SJCRH30 (cell line): ENCODE results near the gene NKAP. TPM values are rescaled to one million over a fixed set of nuclear protein-coding genes. Genes with fewer than 3 reads are reported as not detected.
"Not testable (repeated sequence)": the region's sequence is repeated elsewhere in the genome, so short reads cannot be mapped to it uniquely, and the experiment has no call there.

Source experiments
- DNase-seq, 2 experiments: peaks; one replicate each; pipeline ENCODE4 v3.0.0-alpha.2; 2015 to 2020
- H3K27ac ChIP-seq: fragments of 250-450 bp; sonication (Bioruptor Pico); 2 replicates; pipeline ENCODE4 v1.5.1; 2020; ENCODE audit warnings: mild to moderate bottlenecking, moderate library complexity
- H3K27me3 ChIP-seq: fragments of 250-450 bp; sonication (Bioruptor Pico); 2 replicates; pipeline ENCODE4 v1.5.1; 2020; ENCODE audit warnings: mild to moderate bottlenecking, moderate library complexity
- H3K36me3 ChIP-seq: fragments of 250-450 bp; sonication (Bioruptor Pico); 2 replicates; pipeline ENCODE4 v1.5.1; 2020; ENCODE audit warnings: mild to moderate bottlenecking, moderate library complexity
- H3K4me1 ChIP-seq: fragments of 250-450 bp; sonication (Bioruptor Pico); 2 replicates; pipeline ENCODE4 v1.5.1; 2020; ENCODE audit warnings: mild to moderate bottlenecking, moderate library complexity
- H3K4me3 ChIP-seq: fragments of 250-450 bp; sonication (Bioruptor Pico); 2 replicates; pipeline ENCODE4 v1.5.1; 2020; ENCODE audit warnings: mild to moderate bottlenecking, moderate library complexity
- H3K9me3 ChIP-seq: fragments of 250-450 bp; sonication (Bioruptor Pico); replicated peaks from 2 replicates; pipeline ENCODE4 v1.5.1; 2020; ENCODE audit warnings: mild to moderate bottlenecking, moderate library complexity
- total RNA-seq: library from RNA; depleted of rRNA; stranded (reverse); fragments of >200 nt; shearing (Covaris generic); gene quantifications from 2 replicates; pipeline ENCODE4 v1.2.3, GENCODE V29; 2014; rRNA removed

NKAP gene
- total RNA-seq, result 14.2 and 15.3 TPM in 2 replicates

DNA sequence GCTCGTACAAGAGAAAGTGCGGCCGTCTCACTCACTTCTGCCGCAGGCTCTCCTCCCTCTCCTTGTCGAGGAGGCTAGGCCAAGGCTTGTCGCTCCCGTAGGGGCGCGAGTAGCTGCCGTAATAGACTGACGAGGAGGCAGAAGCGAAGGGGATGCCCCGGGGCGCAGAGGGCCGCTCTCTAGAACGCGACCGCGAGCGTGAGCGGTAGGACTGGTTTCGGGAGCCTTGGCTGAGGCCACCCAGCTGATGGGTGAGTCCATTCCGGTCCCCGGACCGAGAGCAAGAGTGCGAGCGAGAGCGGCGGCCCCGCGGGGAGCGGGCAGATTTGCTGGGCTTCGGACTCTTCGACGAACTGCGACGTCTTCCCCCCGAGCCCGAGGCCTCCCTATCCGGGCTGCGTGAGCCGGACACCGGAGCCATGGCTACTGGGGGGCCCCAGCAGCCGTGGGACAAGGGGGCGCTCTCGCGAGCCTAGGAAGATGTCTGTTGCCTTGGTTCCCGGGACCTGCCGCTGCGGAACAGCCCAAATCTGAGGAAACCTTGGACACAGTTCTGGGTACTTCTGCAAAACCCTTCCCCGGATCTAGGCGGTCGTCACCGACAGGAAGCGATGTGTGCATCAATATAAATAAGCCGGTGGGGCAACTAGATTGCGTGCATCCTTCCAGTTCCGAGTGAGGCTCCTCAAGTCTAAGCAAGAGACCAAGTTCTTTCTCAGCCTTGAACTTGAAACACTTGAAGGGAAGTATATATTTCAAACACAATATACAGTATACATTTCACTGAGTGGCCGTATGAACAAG, at the start of gene NKAP:
NKAP (minus strand) TSS at position 567 of the 804 bp plus-strand sequence; CDS start at position 421, 146 bp downstream.
- no peaks in the 10 kb centered on the region; the same call in 1 of the 2 replicates for H3K4me1 ChIP-seq
- peak; percentile 94 to 98 for DNase-seq
- no peaks in the 10 kb centered on the region for H3K9me3 ChIP-seq
- H3K4me3 ChIP-seq, result peak within 1 kb of the TSS; percentile 86
- H3K36me3 ChIP-seq, result no peaks in the 10 kb centered on the region
- 0 out of 2 replicates have a peak, but pooled peaks cover under 1% of the 10 kb centered on the region for H3K27me3 ChIP-seq
- peak within 1 kb of the TSS; percentile 70 for H3K27ac ChIP-seq

DNA sequence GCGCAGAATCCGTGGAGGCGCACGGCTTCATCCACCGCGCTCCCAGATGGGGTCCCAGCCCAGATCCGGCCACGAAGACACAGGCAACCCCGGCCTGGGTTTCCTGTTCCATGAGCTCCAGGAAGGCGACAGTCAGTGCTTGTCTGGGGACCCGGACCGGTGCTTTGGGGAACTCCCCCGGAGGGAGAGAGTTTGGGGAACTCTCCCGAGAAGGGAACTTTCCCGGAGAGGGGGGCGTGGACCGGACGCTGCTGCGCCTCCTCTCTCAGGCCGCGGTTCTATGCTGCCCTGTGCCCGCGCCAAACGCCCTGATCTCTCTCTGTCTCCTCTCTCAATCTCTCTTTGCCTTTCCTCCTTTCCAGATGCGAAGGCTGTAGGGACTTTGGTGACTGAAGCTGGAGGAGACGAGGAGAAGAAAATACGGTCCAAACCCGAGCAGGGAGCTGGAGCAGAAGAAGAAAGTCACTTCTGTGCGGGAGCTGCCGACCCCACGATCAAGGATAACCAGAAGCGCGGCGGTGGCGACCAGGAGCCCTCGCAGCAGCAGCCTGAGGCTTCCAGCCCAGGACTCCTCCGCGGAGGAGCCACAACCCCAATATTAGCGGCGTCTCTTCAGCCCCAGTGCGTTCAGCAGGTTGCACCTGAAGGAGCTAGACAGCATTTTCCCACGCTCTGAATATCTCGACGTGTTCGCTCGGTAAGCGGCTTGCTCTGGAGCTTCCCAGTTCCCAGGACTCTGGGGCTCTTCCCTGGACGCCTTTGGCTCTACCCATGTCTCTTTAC, 47.6 kb upstream of the NKAP start:
- no peaks in the 10 kb centered on the region for H3K9me3 ChIP-seq
- H3K36me3 ChIP-seq, result no peaks in the 10 kb centered on the region
- H3K4me1 ChIP-seq, result no peaks in the 10 kb centered on the region
- H3K27ac ChIP-seq, result no peak overlapping the region
- H3K4me3 ChIP-seq, result no peak overlapping the region
- H3K27me3 ChIP-seq, result peaks cover 9% of the 10 kb centered on the region; the same call in 1 of the 2 replicates
- DNase-seq, result no peak

DNA sequence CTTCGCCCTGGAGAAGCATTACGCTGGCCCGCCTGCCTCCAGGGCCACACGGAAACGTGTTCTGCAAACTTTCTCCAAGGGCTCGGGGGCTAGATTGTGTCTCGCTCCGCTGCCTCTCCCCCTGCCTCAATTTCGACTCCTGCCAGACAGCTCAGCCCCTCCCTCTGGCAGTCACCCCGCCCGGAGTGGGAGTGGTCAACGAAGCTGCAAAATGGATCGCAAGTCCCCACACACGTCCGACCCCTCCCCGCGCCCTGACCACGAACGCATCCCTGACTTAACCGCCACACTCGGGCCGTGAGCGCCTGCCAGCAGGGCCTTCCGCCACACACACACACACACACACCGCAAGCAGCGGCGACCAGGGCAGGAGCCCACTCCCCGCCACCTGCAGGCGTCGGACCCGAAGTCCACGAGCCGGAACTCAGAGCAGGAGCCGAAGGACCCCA, 47.0 kb upstream of the NKAP start:
- Histone ChIP-seq H3K9me3 (no peaks in the 10 kb centered on the region), H3K4me1 (no peaks in the 10 kb centered on the region), H3K4me3 (no peak overlapping the region), H3K36me3 (no peaks in the 10 kb centered on the region), H3K27me3 (peaks cover 9% of the 10 kb centered on the region; the same call in 1 of the 2 replicates), H3K27ac (no peak overlapping the region)
- no peak for DNase-seq

DNA sequence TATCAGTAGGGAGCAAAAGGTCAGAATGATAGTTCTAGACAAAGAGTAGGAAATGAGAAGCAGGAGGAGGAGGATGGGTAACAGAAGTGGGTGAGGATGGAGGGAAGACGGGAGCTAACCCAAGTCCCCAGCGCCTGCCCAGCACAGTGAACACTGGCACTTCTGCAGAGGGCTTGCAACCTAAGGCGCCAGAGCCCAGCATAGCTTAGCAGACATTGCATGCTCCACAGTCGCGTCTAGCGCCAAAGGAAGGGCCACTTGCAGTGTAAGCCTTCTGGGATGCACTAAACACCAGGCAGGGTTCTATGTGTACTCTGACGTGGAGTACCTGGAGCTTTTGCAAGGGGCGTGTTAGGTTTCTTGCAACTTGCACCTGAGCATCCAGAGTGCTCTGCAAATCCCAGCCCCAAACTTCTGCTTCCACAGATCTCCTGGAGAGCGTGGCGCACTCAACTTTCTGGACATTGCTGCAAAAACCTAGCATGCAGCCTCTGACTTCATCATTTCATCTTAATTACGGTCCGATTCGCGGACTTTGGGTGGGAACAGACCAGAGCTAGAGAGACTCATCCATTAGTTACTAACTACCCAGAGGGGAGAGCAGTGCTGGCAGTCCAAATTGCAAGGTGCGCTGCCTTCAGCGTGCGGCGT, 46.5 kb upstream of the NKAP start:
- H3K27me3 ChIP-seq, result peaks cover 9% of the 10 kb centered on the region; the same call in 1 of the 2 replicates

DNA sequence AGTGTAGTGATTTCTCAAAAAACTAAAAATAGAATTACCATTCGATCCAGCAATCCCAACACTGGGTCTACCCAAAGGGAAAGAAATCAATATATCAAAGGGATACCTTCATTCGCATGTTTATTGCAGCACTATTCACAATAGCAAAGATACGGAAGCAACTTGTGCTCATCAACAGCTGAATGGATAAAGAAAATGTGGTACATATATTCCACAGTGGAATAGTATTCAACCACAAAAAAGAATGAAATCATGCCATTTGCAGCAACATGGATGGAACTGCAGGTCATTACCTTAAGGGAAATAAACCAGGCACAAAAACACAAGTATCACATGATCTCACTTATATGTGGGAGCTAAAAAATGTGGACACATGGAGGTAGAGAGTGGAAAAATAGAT, 42.7 kb upstream of the NKAP start:
- peaks cover 9% of the 10 kb centered on the region for H3K4me1 ChIP-seq
- no peak overlapping the region for H3K27ac ChIP-seq
- no peaks in the 10 kb centered on the region for H3K36me3 ChIP-seq
- no peak overlapping the region for H3K4me3 ChIP-seq
- no peaks in the 10 kb centered on the region for H3K9me3 ChIP-seq
- DNase-seq, result no peak
- H3K27me3 ChIP-seq, result no peaks in the 10 kb centered on the region

More for the DNA sequence above, 46.5 kb upstream of the NKAP start:
- H3K4me3 ChIP-seq, result no peak overlapping the region
- no peaks in the 10 kb centered on the region for H3K9me3 ChIP-seq
- H3K36me3 ChIP-seq, result no peaks in the 10 kb centered on the region
- H3K27ac ChIP-seq, result no peak overlapping the region
- H3K4me1 ChIP-seq, result no peaks in the 10 kb centered on the region
- DNase-seq, result no peak

- H3K27me3 ChIP-seq, result no peaks in the 10 kb centered on the region
- H3K4me3 ChIP-seq, result no peak overlapping the region
- H3K4me1 ChIP-seq, result peaks cover 9% of the 10 kb centered on the region
- no peaks in the 10 kb centered on the region for H3K36me3 ChIP-seq
- DNase-seq, result peak in 1 of 2 experiments; percentile 47
- H3K27ac ChIP-seq, result no peak overlapping the region
- no peaks in the 10 kb centered on the region for H3K9me3 ChIP-seq
Measured at GRCh38 chrX:119984652-119985051, 41.1 kb upstream of the NKAP start.

- no peak for DNase-seq
- Histone ChIP-seq H3K4me3 (no peak overlapping the region), H3K27me3 (no peaks in the 10 kb centered on the region), H3K27ac (no peak overlapping the region), H3K9me3 (no peaks in the 10 kb centered on the region), H3K4me1 (peaks cover 9% of the 10 kb centered on the region), H3K36me3 (no peaks in the 10 kb centered on the region)
Measured at GRCh38 chrX:119983494-119983893, 39.9 kb upstream of the NKAP start.

DNA sequence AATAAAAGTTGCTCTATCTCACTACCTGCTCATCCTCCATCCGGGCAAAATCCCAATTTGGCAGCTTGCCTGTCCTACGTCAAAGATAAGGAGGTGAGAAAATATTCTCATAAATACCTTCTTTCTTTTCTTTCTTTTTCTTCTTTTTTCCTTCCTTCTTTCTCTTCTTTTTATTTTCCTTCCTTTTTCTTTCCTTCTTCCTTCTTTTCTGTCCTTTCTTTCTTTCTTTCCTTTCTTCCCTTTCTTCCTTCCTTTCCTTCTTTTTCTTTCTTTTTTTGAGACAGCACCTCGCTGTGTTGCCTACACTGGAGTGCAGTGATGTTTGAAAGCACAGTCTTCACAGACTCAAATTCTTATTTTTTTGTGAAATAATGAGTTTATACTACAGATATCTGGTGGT, 38.6 kb upstream of the NKAP start:
- Histone ChIP-seq H3K27me3 (no peaks in the 10 kb centered on the region), H3K9me3 (no peaks in the 10 kb centered on the region), H3K4me3 (no peak overlapping the region), H3K36me3 (no peaks in the 10 kb centered on the region), H3K4me1 (peaks cover 9% of the 10 kb centered on the region), H3K27ac (no peak overlapping the region)
- DNase-seq, result no peak

DNA sequence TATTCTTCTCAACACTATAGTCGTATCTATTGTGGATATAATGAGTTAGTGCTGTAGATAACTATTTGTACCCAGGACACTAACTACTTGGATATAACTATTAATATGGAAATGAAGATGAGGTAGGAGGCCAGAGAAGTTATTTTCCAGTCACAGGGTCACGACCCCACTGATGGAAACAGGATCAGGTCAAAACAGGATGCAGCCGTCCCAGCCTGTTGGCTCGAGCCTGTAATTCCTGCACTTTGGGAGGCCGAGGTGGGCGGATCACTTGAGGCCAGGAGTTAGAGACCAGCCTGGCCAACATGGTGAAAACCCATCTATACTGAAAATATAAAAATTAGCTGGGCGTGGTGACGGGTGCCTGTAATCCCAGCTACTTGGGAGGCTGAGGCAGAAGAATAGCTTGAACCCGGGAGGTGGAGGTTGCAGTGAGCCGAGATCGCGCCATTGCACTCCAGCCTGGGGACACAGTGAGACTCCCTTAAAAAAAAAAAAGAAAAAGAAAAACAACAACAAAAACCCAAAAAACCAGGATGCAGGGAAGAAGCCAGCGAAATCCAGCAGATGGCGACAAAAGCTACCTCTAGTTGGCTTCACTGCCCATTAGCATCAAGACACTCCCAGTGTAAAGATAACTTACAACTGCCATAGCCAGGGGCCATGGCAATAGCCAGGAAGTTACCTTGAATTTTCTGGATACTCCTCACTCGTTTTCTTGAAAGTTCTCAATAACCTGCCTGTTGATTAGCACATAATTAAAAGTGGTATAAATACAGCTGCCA, 37.9 kb upstream of the NKAP start:
- no peaks in the 10 kb centered on the region for H3K27me3 ChIP-seq
- no peaks in the 10 kb centered on the region for H3K9me3 ChIP-seq
- peak; percentile 31 to 71 for DNase-seq
- H3K27ac ChIP-seq, result no peak overlapping the region
- H3K36me3 ChIP-seq, result no peaks in the 10 kb centered on the region
- H3K4me1 ChIP-seq, result peaks cover 9% of the 10 kb centered on the region
- no peak overlapping the region for H3K4me3 ChIP-seq

DNA sequence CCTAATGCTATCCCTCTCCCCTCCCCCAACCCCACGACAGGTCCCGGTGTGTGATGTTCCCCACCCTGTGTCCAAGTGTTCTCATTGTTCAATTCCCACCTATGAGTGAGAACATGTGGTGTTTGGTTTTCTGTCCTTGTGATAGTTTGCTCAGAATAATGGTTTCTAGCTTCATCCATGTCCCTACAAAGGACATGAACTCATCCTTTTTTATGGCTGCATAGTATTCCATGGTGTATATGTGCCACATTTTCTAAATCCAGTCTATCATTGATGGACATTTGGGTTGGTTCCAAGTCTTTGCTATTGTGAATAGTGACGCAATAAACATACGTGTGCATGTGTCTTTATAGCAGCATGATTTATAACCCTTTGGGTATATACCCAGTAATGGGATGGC, 33.6 kb upstream of the NKAP start:
- not testable (repeated sequence) for H3K27me3 ChIP-seq, H3K9me3 ChIP-seq, H3K4me1 ChIP-seq, DNase-seq, H3K27ac ChIP-seq, H3K4me3 ChIP-seq, H3K36me3 ChIP-seq

GRCh38 chrX:119971184-119971583, 27.6 kb upstream of the NKAP start:
- Histone ChIP-seq H3K9me3 (no peaks in the 10 kb centered on the region), H3K4me3 (no peak overlapping the region)

DNA sequence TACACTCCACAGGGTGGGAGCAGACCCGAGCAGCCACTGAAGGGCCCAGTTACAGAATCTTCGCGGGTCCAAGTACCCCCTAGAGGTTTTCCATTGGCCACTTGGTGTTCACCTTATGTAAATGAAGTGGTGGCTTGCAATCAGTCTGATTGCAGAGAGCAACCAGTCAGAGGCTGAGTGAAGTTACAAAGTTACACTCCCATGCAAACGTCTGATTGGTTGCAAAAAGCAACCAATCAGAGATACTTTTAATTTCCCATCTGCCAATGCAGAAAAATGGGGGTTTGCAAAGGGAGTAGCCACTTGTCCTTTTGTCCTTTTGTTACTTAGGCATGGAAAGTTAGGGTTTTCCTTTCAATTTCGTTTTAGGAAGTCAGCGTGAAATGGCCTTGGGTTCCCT, 27.0 kb upstream of the NKAP start:
- Histone ChIP-seq H3K4me1 (no peaks in the 10 kb centered on the region), H3K9me3 (no peaks in the 10 kb centered on the region), H3K4me3 (no peak overlapping the region), H3K27ac (no peak overlapping the region), H3K36me3 (no peaks in the 10 kb centered on the region), H3K27me3 (peaks cover 7% of the 10 kb centered on the region)
- DNase-seq, result peak in 1 of 2 experiments; percentile 18

More at GRCh38 chrX:119971184-119971583, 27.6 kb upstream of the NKAP start:
- DNase-seq, result no peak
- Histone ChIP-seq H3K4me1 (no peaks in the 10 kb centered on the region), H3K36me3 (no peaks in the 10 kb centered on the region), H3K27ac (no peak overlapping the region), H3K27me3 (peaks cover 7% of the 10 kb centered on the region)

GRCh38 chrX:119966837-119967236, 23.3 kb upstream of the NKAP start:
- not testable (repeated sequence) for H3K36me3 ChIP-seq, H3K27me3 ChIP-seq, H3K4me3 ChIP-seq, H3K9me3 ChIP-seq, DNase-seq, H3K4me1 ChIP-seq, H3K27ac ChIP-seq

DNA sequence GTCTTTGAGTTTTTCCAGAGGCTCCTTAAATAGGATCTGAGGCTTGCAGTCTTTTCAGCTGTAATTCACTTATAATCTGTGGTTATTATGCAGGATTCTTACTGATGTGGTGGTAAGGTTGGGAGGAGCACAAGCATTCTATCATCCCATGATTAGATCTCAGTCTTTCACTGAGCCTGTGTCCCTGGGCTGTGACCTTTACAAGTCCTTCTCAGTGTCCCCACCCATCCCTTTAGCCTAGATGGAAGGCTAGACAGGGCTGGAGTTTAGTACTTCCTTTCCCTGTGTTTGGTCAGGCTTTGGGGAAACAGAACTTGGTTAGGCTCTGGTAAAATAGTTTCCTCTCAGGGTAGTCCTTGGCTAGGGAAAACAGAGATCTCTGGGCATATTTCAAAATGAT, 17.1 kb upstream of the NKAP start:
- no peaks in the 10 kb centered on the region for H3K36me3 ChIP-seq
- no peak for DNase-seq
- no peak overlapping the region for H3K27ac ChIP-seq
- H3K9me3 ChIP-seq, result no peaks in the 10 kb centered on the region
- no peaks in the 10 kb centered on the region for H3K27me3 ChIP-seq
- no peak overlapping the region for H3K4me3 ChIP-seq
- no peaks in the 10 kb centered on the region for H3K4me1 ChIP-seq
